Spleen (tissue), 11 donors: ENCODE data around the gene TMEM217. TPM values are rescaled to one million over a fixed set of nuclear protein-coding genes. Genes with fewer than 3 reads are reported as not detected.
"Not testable (repeated sequence)": the region's sequence is repeated elsewhere in the genome, so short reads cannot be mapped to it uniquely, and the experiment has no call there.

Experiments used
- DNase-seq: peaks from one replicate; pipeline ENCODE4 v3.0.0-alpha.2; 2020
- H3K27ac ChIP-seq, 8 donors: fragments of 200-600 bp; sonication (generic) in 7 of 8; 1 replicate in 4 of 8; 2 replicates in 4 of 8; pipeline versions ENCODE4 v1.5.0 to v1.8.0; 2016 to 2021; ENCODE audit warnings: inconsistent platforms in 4 of 8, mild to moderate bottlenecking in 4 of 8, moderate library complexity in 1 of 8
- H3K27me3 ChIP-seq, 7 donors: fragments of 200-600 bp; sonication (generic) in 6 of 7; replicated peaks in 1 of 7; 1 replicate in 4 of 7; 2 replicates in 3 of 7; pipeline versions ENCODE4 v1.5.0 to v1.8.0; 2016 to 2021; ENCODE audit warnings: inconsistent platforms in 3 of 7, mild to moderate bottlenecking in 1 of 7
- H3K36me3 ChIP-seq, 6 donors: fragments of 200-600 bp; sonication (generic) in 5 of 6; 1 replicate in 4 of 6; 2 replicates in 2 of 6; pipeline versions ENCODE4 v1.5.0 to v1.8.0; 2016 to 2021; ENCODE audit warnings: inconsistent platforms in 2 of 6
- H3K4me1 ChIP-seq, 6 donors: fragments of 200-600 bp; sonication (generic) in 5 of 6; 1 replicate in 3 of 6; 2 replicates in 3 of 6; pipeline versions ENCODE4 v1.5.0 to v1.8.0; 2016 to 2021; ENCODE audit warnings: inconsistent platforms in 3 of 6
- H3K4me3 ChIP-seq, 8 donors: fragments of 200-600 bp; sonication (generic) in 7 of 8; 1 replicate in 4 of 8; 2 replicates in 4 of 8; pipeline versions ENCODE4 v1.5.0 to v1.8.0; 2016 to 2021; ENCODE audit warnings: inconsistent platforms in 4 of 8, mild to moderate bottlenecking in 4 of 8, moderate library complexity in 2 of 8
- H3K9me3 ChIP-seq, 8 donors: fragments of 200-600 bp; sonication (generic) in 7 of 8; 1 replicate in 4 of 8; 2 replicates in 4 of 8; pipeline versions ENCODE4 v1.5.0 to v1.8.0; 2016 to 2021; ENCODE audit warnings: inconsistent platforms in 4 of 8
- CTCF ChIP-seq, 11 experiments: fragments of 200-600 bp in 7 of 11; fragments of 450-650 bp in 4 of 11; sonication (generic) in 4 of 11; IDR thresholded peaks in 8 of 11; conservative IDR thresholded peaks in 3 of 11; 1 replicate in 7 of 11; 2 replicates in 4 of 11; pipeline versions ENCODE4 v1.4.0 to v1.8.0; 2016 to 2021; ENCODE audit warnings: antibody characterized with exemption in 11 of 11, inconsistent platforms in 4 of 11, mild to moderate bottlenecking in 1 of 11
- POLR2A ChIP-seq, 3 donors: fragments of 450-650 bp; IDR thresholded peaks; one replicate each; pipeline ENCODE4 v1.5.1; 2017; ENCODE audit warnings: antibody characterized with exemption in 3 of 3, mild to moderate bottlenecking in 1 of 3
- POLR2AphosphoS5 ChIP-seq, 3 donors: sonication (generic); formaldehyde crosslinking; IDR thresholded peaks; one replicate each; pipeline ENCODE4 v1.5.1; 2017; ENCODE audit warnings: antibody characterized with exemption in 3 of 3
- WGBS, 5 donors: extraction: QIAGEN DNeasy Blood & Tissue Kit in 3 of 5; methylation state at CpG; one replicate each; pipeline versions ENCODE4 v1.1.5 to v1.1.7; 2013 to 2018; 5-methylcytosine and 5-hydroxymethylcytosine counted together
- intact Hi-C: fragments of 100-400 bp; cut with DNase I; formaldehyde crosslinking; loops from one replicate; pipeline ENCODE4 v1.15.0; 2023; ENCODE audit warnings: low total_unique reads
- polyA plus RNA-seq, 3 donors: library from polyadenylated mRNA; stranded (reverse); fragments of 200-250 nt; gene quantifications; one replicate each; pipeline ENCODE4 v1.2.1, GENCODE V29; 2013
- total RNA-seq, 7 donors: library from RNA; depleted of rRNA in 3 of 7; stranded (reverse); fragments of >200 nt in 3 of 7; fragmentation: NEBNext Ultra II Directional in 4 of 7; extraction: Animal tissue kit (Norgen Biotek cat#: 25700) in 4 of 7; gene quantifications; one replicate each; pipeline versions ENCODE4 v1.1.0 to v1.2.1, GENCODE V29; 2016 to 2021
- donor health status: healthy with polysubstance abuse.
- donor health status: DM: no; HTN: no; CAD: no; lungs with moderate emphysema.
- donor health status: DM: no; HTN: no; CAD: no.
- donor health status: Bipolar disorder and iron deficiency.
- donor health status: healthy.
- donor health status: DM: no; HTN: no; CAD: no.
- donor health status: DM: yes; HTN: yes; CAD: no.

The TMEM217 gene
- total and polyA plus RNA-seq, 10 donors: 0.32 to 2.3 (median 0.83) TPM; not detected in 2

GRCh38 chr6:37182736-37183590 is 75.0 kb downstream of the TMEM217 start:
- no peaks in the 10 kb centered on the region for H3K27me3 ChIP-seq
- no peaks in the 10 kb centered on the region for H3K9me3 ChIP-seq
- TF ChIP-seq POLR2AphosphoS5 (IDR thresholded peaks at IDR 0.05) (peak in 1 of 3 donors; percentile 92), CTCF (IDR thresholded peaks at IDR 0.05 in 8 of 11, conservative IDR thresholded peaks at IDR 0.05 in 3 of 11) (no peak), POLR2A (IDR thresholded peaks at IDR 0.05) (no peak)
- 51 to 67% (median 62%) methylated on average over 8 of the region's 8 CpGs for WGBS, 5 donors
- peak; percentile 87 for DNase-seq
- peak overlapping the region in 1 of 8 donors; percentile 18 for H3K4me3 ChIP-seq
- no peaks in the 10 kb centered on the region for H3K36me3 ChIP-seq
- intact Hi-C loops: no loop called here
- peaks cover 21 to 94% (median 59%) of the 10 kb centered on the region in 6 donors for H3K4me1 ChIP-seq
- H3K27ac ChIP-seq: peak overlapping the region; percentile 63 to 95 (median 88)

- H3K36me3 ChIP-seq, H3K4me3 ChIP-seq, H3K27me3 ChIP-seq, H3K9me3 ChIP-seq, DNase-seq, intact Hi-C loops: not testable (repeated sequence)
- peaks cover 34 to 94% (median 67%) of the 10 kb centered on the region in 6 donors for H3K4me1 ChIP-seq
- 86 to 94% (median 92%) methylated on average over 4 of the region's 4 CpGs for WGBS, 5 donors
- H3K27ac ChIP-seq: peak overlapping the region in 3 of 8 donors; percentile 88 to 95 (median 92)
These were observed 77.3 kb downstream of the TMEM217 start for GRCh38 chr6:37180610-37181009.

- no peaks in the 10 kb centered on the region for H3K27me3 ChIP-seq
- peaks cover 40 to 94% (median 68%) of the 10 kb centered on the region in 6 donors for H3K4me1 ChIP-seq
- WGBS, 5 donors: 89 to 98% (median 94%) methylated on average over 2 of the region's 2 CpGs
- no peaks in the 10 kb centered on the region for H3K9me3 ChIP-seq
- intact Hi-C loops: no loop called here
- no peak for DNase-seq
- peaks cover 0 to 13% (median 4%) of the 10 kb centered on the region in 6 donors for H3K36me3 ChIP-seq
- H3K4me3 ChIP-seq: no peak overlapping the region
- H3K27ac ChIP-seq: peak overlapping the region in 3 of 8 donors; percentile 88 to 95 (median 92)
- TF ChIP-seq POLR2A (IDR thresholded peaks at IDR 0.05): no peak
- no peak for TF ChIP-seq CTCF (IDR thresholded peaks at IDR 0.05 in 8 of 11, conservative IDR thresholded peaks at IDR 0.05 in 3 of 11)
- no peak for TF ChIP-seq POLR2AphosphoS5 (IDR thresholded peaks at IDR 0.05)
These were observed 77.9 kb downstream of the TMEM217 start for GRCh38 chr6:37180075-37180474.

GRCh38 chr6:37177935-37178517 is 79.9 kb downstream of the TMEM217 start:
- WGBS, 5 donors: 89 to 96% (median 95%) methylated on average over 8 of the region's 8 CpGs
- Histone ChIP-seq H3K36me3 (peaks cover 0 to 34% (median 23%) of the 10 kb centered on the region in 6 donors), H3K4me3 (no peak overlapping the region), H3K27ac (peak overlapping the region in 6 of 8 donors; percentile 3 to 96 (median 66)), H3K9me3 (no peaks in the 10 kb centered on the region), H3K4me1 (peaks cover 46 to 95% (median 71%) of the 10 kb centered on the region in 6 donors), H3K27me3 (no peaks in the 10 kb centered on the region)
- TF ChIP-seq CTCF (IDR thresholded peaks at IDR 0.05 in 8 of 11, conservative IDR thresholded peaks at IDR 0.05 in 3 of 11) (no peak), POLR2A (IDR thresholded peaks at IDR 0.05) (no peak), POLR2AphosphoS5 (IDR thresholded peaks at IDR 0.05) (no peak)
- intact Hi-C loops: loop anchor here (5.0 kb wide), 1 partner anchor 146 kb away; no protein-coding TSS in a partner anchor
- no peak for DNase-seq
